ENCODE measurements around the gene NHP2. TPM values are rescaled to one million over a fixed set of nuclear protein-coding genes. Genes with fewer than 3 reads are reported as not detected.

NHP2 gene
- total RNA-seq, 4 donors from 2014 or later = 139 to 290 (median 159) TPM

DNA sequence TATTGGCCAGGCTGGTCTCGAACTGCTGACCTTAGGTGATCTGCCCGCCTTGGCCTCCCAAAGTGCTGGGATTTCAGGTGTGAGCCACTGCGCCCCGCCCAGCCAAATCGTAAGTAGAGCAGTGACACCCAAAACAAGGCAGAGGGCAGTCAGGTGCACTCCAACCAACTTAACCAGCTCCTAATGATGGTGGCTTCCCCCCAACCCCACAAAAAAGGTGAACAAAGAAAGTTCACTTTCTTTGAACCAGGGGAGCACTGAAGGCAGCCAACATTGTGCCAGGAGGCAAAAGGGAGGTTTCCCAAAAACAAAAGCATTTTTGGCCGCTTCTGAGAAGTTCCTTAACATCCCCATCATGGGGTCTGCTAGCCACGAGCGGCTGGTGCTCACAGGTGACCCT lies 23.9 kb upstream of the NHP2 start:
- DNase-seq (ENCODE audit: low spot score in 2 of 2) = no peak
- 70 to 81% methylated on average over 8 of the region's 8 CpGs for WGBS, 2 donors
- Histone ChIP-seq H3K27ac (no peak overlapping the region), H3K36me3 (no peaks in the 10 kb centered on the region), H3K27me3 (peaks cover 0 to 9% of the 10 kb centered on the region in 2 donors), H3K4me3 (no peak overlapping the region), H3K4me1 (no peaks in the 10 kb centered on the region), H3K9me3 (peaks cover 0 to 4% (median 0%) of the 10 kb centered on the region in 4 donors)
- TF ChIP-seq EP300 (IDR thresholded peaks at IDR 0.05) = no peak
- TF ChIP-seq, protein P1, sequence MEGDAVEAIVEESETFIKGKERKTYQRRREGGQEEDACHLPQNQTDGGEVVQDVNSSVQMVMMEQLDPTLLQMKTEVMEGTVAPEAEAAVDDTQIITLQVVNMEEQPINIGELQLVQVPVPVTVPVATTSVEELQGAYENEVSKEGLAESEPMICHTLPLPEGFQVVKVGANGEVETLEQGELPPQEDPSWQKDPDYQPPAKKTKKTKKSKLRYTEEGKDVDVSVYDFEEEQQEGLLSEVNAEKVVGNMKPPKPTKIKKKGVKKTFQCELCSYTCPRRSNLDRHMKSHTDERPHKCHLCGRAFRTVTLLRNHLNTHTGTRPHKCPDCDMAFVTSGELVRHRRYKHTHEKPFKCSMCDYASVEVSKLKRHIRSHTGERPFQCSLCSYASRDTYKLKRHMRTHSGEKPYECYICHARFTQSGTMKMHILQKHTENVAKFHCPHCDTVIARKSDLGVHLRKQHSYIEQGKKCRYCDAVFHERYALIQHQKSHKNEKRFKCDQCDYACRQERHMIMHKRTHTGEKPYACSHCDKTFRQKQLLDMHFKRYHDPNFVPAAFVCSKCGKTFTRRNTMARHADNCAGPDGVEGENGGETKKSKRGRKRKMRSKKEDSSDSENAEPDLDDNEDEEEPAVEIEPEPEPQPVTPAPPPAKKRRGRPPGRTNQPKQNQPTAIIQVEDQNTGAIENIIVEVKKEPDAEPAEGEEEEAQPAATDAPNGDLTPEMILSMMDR (IDR thresholded peaks at IDR 0.05) = no peak
- no peak for TF ChIP-seq POLR2A (IDR thresholded peaks at IDR 0.05)

- TF ChIP-seq, protein P1 (IDR thresholded peaks at IDR 0.05) = no peak
- TF ChIP-seq EP300 (IDR thresholded peaks at IDR 0.05) (no peak), POLR2A (IDR thresholded peaks at IDR 0.05) (no peak)
- peaks cover 0 to 4% (median 0%) of the 10 kb centered on the region in 4 donors for H3K9me3 ChIP-seq
- no peaks in the 10 kb centered on the region for H3K4me1 ChIP-seq
- 44 to 56% methylated on average over 6 of the region's 6 CpGs for WGBS, 2 donors
- no peak for DNase-seq (ENCODE audit: low spot score in 2 of 2)
- peaks cover 0 to 9% of the 10 kb centered on the region in 2 donors for H3K27me3 ChIP-seq
- no peak overlapping the region for H3K27ac ChIP-seq
- H3K4me3 ChIP-seq = no peak overlapping the region
- no peaks in the 10 kb centered on the region for H3K36me3 ChIP-seq
Observed at GRCh38 chr5:178176791-178177190, 23.1 kb upstream of the NHP2 start.

GRCh38 chr5:178174456-178174855 lies 20.8 kb upstream of the NHP2 start:
- H3K27ac ChIP-seq = no peak overlapping the region
- H3K36me3 ChIP-seq = no peaks in the 10 kb centered on the region
- no peak for DNase-seq (ENCODE audit: low spot score in 2 of 2)
- H3K27me3 ChIP-seq = no peaks in the 10 kb centered on the region
- TF ChIP-seq, protein P1 (IDR thresholded peaks at IDR 0.05) = no peak
- TF ChIP-seq POLR2A (IDR thresholded peaks at IDR 0.05) = no peak
- no peak for TF ChIP-seq EP300 (IDR thresholded peaks at IDR 0.05)
- WGBS, 2 donors = 86 to 92% methylated on average over 3 of the region's 3 CpGs
- peaks cover 0 to 2% (median 0%) of the 10 kb centered on the region in 4 donors for H3K9me3 ChIP-seq
- H3K4me1 ChIP-seq = no peaks in the 10 kb centered on the region
- no peak overlapping the region for H3K4me3 ChIP-seq

GRCh38 chr5:178170455-178170854 lies 16.8 kb upstream of the NHP2 start:
- TF ChIP-seq, protein P1 (IDR thresholded peaks at IDR 0.05) = no peak
- no peak for TF ChIP-seq POLR2A (IDR thresholded peaks at IDR 0.05)
- no peak for TF ChIP-seq EP300 (IDR thresholded peaks at IDR 0.05)
- Histone ChIP-seq H3K27me3 (peaks cover 0 to 7% of the 10 kb centered on the region in 2 donors), H3K4me3 (no peak overlapping the region), H3K4me1 (no peaks in the 10 kb centered on the region), H3K27ac (no peak overlapping the region), H3K36me3 (no peaks in the 10 kb centered on the region), H3K9me3 (no peaks in the 10 kb centered on the region)
- no peak for DNase-seq (ENCODE audit: low spot score in 2 of 2)
- 76 to 95% methylated on average over 2 of the region's 2 CpGs for WGBS, 2 donors

GRCh38 chr5:178165581-178165980 lies 11.9 kb upstream of the NHP2 start:
- TF ChIP-seq POLR2A (IDR thresholded peaks at IDR 0.05) = no peak
- TF ChIP-seq, protein P1 (IDR thresholded peaks at IDR 0.05) = no peak
- no peak for TF ChIP-seq EP300 (IDR thresholded peaks at IDR 0.05)
- Histone ChIP-seq H3K4me1 (peaks cover 0 to 11% (median 3%) of the 10 kb centered on the region in 4 donors), H3K4me3 (no peak overlapping the region), H3K9me3 (no peaks in the 10 kb centered on the region), H3K27me3 (peaks cover 0 to 19% of the 10 kb centered on the region in 2 donors), H3K27ac (no peak overlapping the region), H3K36me3 (no peaks in the 10 kb centered on the region)
- WGBS, 2 donors = 57% methylated on average over 36 to 38 of the region's 38 CpGs
- DNase-seq (ENCODE audit: low spot score in 2 of 2) = no peak

Measured in tibial nerve (tissue), 4 donors.